Activated CD8-positive, alpha-beta T cell treated with anti-CD3 and anti-CD28 coated beads for 36 hours (primary cell): ENCODE measurements around the gene NBDY. TPM values are rescaled to one million over a fixed set of nuclear protein-coding genes. Genes with fewer than 3 reads are reported as not detected.

ENCODE experiments used
- ATAC-seq: fragments of 200-7000 bp; cut with Tn5 transposase; one replicate; pipeline ENCODE4 v1.10.0; 2021; ENCODE audit warnings: mild to moderate bottlenecking, moderate library complexity
- CTCF ChIA-PET: fragments of 350-600 bp; sonication (Branson Sonifier 250); formaldehyde crosslinking; loops from one replicate; lab custom pipeline; 2021; ENCODE audit warnings: antibody characterized with exemption; lab: Charles Lee
- POLR2A ChIA-PET: fragments of 350-600 bp; sonication (Branson Sonifier 250); formaldehyde crosslinking; loops from one replicate; lab custom pipeline; 2021; ENCODE audit warnings: antibody characterized with exemption; lab: Charles Lee
- DNase-seq: peaks from one replicate; pipeline ENCODE4 v3.0.0-alpha.2; 2020
- H3K27ac Mint-ChIP-seq: one replicate; pipeline ENCODE4 v1.8.0; 2021; ENCODE audit warnings: mild to moderate bottlenecking, mixed read lengths
- H3K27me3 Mint-ChIP-seq: one replicate; pipeline ENCODE4 v1.8.0; 2021; ENCODE audit warnings: mixed read lengths
- H3K36me3 Mint-ChIP-seq: one replicate; pipeline ENCODE4 v1.8.0; 2021; ENCODE audit warnings: low read depth, mixed read lengths
- H3K4me1 Mint-ChIP-seq: one replicate; pipeline ENCODE4 v1.8.0; 2021; ENCODE audit warnings: low read depth, mixed read lengths
- H3K4me3 Mint-ChIP-seq: one replicate; pipeline ENCODE4 v1.8.0; 2021; ENCODE audit warnings: mild to moderate bottlenecking, moderate library complexity, mixed read lengths
- H3K9me3 Mint-ChIP-seq: one replicate; pipeline ENCODE4 v1.8.0; 2021; ENCODE audit warnings: mixed read lengths
- intact Hi-C: fragments of 100-400 bp; cut with micrococcal nuclease; formaldehyde crosslinking; loops from one replicate; pipeline ENCODE4 v1.10.0; 2022
- total RNA-seq, 2 experiments: library from RNA; stranded (reverse); gene quantifications; one replicate each; pipeline ENCODE4 v1.2.3, GENCODE V29; 2021
- TF ChIP-seq, protein P1 (sequence below): fragments of 200-600 bp; IDR thresholded peaks from one replicate; pipeline ENCODE4 v1.8.0; 2022; ENCODE audit warnings: antibody characterized with exemption, mild to moderate bottlenecking

The NBDY gene
- total RNA-seq, 2 experiments from 2014 or later, result 31.6 to 36.8 TPM

DNA sequence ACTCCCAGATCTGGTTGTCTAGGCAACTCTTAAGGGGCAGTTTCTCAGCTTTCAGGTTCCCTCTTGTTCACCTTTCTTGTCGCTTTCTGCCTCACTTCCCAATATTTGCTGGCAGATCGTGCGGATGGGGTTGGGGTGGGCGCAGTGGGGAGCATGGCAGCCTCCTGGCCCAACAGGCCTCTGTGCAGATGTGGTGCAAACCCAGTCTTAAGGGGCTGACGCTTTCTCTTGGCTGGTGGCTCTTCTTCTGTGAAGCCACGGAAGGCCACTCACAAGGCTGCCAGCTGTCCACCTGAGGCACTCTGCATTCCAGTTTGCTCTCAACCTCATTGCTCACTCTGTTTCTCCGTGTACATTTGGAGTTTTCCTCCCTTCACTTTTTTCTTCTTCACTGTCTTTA is 61.7 kb downstream of the NBDY start:
- TF ChIP-seq, protein P1, sequence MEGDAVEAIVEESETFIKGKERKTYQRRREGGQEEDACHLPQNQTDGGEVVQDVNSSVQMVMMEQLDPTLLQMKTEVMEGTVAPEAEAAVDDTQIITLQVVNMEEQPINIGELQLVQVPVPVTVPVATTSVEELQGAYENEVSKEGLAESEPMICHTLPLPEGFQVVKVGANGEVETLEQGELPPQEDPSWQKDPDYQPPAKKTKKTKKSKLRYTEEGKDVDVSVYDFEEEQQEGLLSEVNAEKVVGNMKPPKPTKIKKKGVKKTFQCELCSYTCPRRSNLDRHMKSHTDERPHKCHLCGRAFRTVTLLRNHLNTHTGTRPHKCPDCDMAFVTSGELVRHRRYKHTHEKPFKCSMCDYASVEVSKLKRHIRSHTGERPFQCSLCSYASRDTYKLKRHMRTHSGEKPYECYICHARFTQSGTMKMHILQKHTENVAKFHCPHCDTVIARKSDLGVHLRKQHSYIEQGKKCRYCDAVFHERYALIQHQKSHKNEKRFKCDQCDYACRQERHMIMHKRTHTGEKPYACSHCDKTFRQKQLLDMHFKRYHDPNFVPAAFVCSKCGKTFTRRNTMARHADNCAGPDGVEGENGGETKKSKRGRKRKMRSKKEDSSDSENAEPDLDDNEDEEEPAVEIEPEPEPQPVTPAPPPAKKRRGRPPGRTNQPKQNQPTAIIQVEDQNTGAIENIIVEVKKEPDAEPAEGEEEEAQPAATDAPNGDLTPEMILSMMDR, result no peak
- Mint-ChIP-seq H3K36me3 (peaks cover 2% of the 10 kb centered on the region), H3K4me3 (no peak overlapping the region), H3K4me1 (peaks cover 17% of the 10 kb centered on the region), H3K27me3 (no peaks in the 10 kb centered on the region), H3K27ac (no peak overlapping the region), H3K9me3 (no peaks in the 10 kb centered on the region)
- DNase-seq (no peak), ATAC-seq (no peak)
- CTCF ChIA-PET, result no interaction called here
- intact Hi-C loops, result loop anchor here (10.0 kb wide), 1 partner anchor 46 kb away; no protein-coding TSS in a partner anchor
- POLR2A ChIA-PET, result no interaction called here

DNA sequence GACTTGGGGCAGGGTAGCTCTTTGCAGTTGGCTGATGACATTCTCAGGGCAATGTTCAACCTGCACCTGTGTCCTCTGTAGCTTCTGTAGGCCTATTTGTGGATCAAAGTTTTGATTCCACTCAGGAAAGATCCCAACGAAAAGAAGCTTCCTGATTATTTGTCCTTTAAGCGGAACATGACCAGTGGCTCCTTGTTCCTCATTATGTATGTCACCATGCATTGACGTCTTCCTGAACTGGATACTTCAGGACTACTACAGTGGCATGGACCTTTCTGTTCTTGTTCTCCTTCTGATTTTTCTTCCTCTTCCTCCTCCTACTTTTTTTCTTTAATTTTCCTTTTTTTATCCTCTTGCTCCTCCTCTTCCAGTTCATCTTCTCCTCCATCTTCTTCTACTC is 62.4 kb downstream of the NBDY start:
- ChIA-PET POLR2A (no interaction called here), CTCF (no interaction called here)
- Mint-ChIP-seq H3K27me3 (no peaks in the 10 kb centered on the region), H3K4me3 (no peak overlapping the region), H3K4me1 (peaks cover 16% of the 10 kb centered on the region), H3K27ac (no peak overlapping the region), H3K36me3 (peaks cover 2% of the 10 kb centered on the region), H3K9me3 (no peaks in the 10 kb centered on the region)
- intact Hi-C loops, result loop anchor here (10.0 kb wide), 1 partner anchor 47 kb away; no protein-coding TSS in a partner anchor
- DNase-seq (no peak), ATAC-seq (no peak)
- TF ChIP-seq, protein P1, result no peak

DNA sequence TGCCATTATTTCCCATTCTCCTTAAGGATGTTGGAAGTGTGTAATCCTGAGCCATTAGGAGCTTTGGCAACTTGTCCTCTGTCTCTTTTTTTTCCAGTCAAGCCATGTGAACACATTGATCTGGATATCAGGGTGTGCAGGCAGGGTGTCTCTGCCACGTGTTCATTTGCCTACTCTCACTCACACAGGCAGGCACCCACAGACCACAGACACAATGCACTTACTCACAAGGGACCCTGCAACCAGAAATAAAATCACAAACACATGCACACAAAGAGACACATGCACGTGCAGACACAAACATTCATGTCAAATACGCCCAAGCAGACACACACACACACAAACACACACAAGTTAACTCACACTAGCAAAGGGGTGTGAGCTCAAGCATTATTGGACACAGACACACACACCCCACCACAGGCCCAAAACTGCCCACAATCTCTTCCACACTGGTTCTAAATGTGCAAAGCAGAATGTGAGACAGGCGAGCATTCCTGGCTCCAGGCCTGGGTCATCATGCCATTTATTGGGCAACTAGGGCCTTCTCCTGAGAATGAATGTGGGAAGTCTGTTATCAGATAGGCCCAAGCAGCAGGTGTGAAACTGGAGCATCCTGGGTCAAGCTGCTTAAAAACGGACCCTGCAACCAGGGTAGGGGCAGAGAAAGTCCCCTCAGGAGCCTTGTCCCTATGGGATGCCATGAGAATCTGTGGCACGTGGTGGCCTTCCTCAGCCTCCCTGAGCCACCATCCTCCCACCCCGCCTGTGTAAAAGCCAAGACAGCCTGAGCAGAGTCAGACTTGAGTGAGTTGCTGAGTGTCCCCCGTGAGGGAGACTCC is 63.4 kb downstream of the NBDY start:
- POLR2A ChIA-PET, result no interaction called here
- no peaks in the 10 kb centered on the region for H3K9me3 Mint-ChIP-seq
- CTCF ChIA-PET, result no interaction called here
- ATAC-seq (no peak), DNase-seq (no peak)
- intact Hi-C loops, result loop anchor here (10.0 kb wide), 1 partner anchor 48 kb away; no protein-coding TSS in a partner anchor
- peaks cover 16% of the 10 kb centered on the region for H3K4me1 Mint-ChIP-seq
- TF ChIP-seq, protein P1, result no peak
- H3K27ac Mint-ChIP-seq, result no peak overlapping the region
- H3K4me3 Mint-ChIP-seq, result no peak overlapping the region
- no peaks in the 10 kb centered on the region for H3K27me3 Mint-ChIP-seq
- peaks cover 2% of the 10 kb centered on the region for H3K36me3 Mint-ChIP-seq

DNA sequence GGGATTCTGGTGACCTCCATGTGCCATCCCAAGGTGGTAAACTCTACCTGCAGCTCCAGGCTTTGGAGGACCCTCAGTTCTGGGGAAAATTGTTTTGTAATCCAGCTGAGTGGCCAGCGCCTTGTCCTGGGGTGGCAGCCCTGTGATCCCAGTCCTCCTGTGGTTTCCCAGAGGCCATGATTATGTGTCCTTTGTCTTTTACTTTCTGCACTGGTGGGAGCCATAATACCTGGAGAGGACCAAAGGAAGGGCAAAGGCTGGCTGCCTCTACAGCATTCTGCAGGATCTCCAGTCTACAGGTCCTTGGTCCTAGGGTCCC is 64.0 kb downstream of the NBDY start:
- intact Hi-C loops, result loop anchor here (10.0 kb wide), 1 partner anchor 48 kb away; no protein-coding TSS in a partner anchor
- Mint-ChIP-seq H3K9me3 (no peaks in the 10 kb centered on the region), H3K27me3 (no peaks in the 10 kb centered on the region), H3K27ac (no peak overlapping the region), H3K36me3 (peaks cover 2% of the 10 kb centered on the region), H3K4me1 (peaks cover 22% of the 10 kb centered on the region), H3K4me3 (no peak overlapping the region)
- ATAC-seq, result no peak
- TF ChIP-seq, protein P1, result no peak
- DNase-seq, result no peak
- ChIA-PET CTCF (no interaction called here), POLR2A (no interaction called here)

DNA sequence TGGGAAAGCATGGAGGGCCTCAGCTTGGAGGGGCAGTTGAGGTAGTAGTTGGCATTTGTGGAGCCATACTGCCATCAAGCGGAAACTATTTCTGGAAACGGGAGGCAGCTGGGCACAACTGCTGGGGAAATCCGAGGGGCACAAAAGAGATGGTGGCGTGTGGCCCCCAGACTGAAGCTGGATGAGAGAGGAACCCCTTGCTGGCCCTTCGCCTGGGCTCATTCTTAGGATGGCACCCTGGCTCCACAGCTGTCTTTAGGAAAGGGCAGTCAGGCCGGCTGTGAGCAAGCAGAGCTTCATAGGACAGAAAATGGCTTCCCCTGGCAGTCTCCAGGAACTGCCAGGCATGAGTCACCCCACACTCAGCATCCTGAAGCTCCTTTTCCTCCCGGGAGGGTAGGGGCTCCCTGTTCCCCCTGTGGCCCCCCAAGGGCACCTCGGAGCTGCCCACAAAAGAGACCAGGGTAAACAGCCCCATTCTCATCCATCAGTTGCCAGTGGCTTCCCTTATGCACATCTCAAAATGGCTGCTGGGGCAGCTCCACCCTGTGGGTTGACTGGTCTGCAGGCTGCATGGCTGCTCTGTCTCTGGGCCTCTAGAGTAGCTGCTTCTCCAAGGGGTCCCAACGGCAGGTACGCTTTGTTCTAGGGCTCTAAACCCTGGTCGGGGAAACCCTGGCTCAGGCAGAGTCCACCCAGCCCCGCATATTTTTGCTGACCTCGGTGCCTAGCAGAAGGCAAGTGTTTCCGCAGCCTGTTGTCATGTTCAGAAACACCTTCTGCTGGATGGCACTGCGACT is 64.7 kb downstream of the NBDY start:
- Mint-ChIP-seq H3K36me3 (peaks cover 2% of the 10 kb centered on the region), H3K9me3 (no peaks in the 10 kb centered on the region), H3K4me3 (no peak overlapping the region), H3K4me1 (peaks cover 25% of the 10 kb centered on the region), H3K27me3 (no peaks in the 10 kb centered on the region), H3K27ac (no peak overlapping the region)
- DNase-seq, result no peak
- intact Hi-C loops, result loop anchor here (10.0 kb wide), 1 partner anchor 49 kb away; no protein-coding TSS in a partner anchor
- no peak for ATAC-seq
- ChIA-PET CTCF (no interaction called here), POLR2A (no interaction called here)
- TF ChIP-seq, protein P1, result no peak
